SH-SY5Y (cell line): ENCODE results near the gene FGB.

Experiments used
- GATA2 ChIP-seq: IDR thresholded peaks from 2 replicates; pipeline ENCODE4 v1.6.1; 2011; ENCODE audit warnings: mild to moderate bottlenecking, low read depth, low read length
- GATA3 ChIP-seq: IDR thresholded peaks from 2 replicates; pipeline ENCODE4 v1.6.1; 2011; ENCODE audit warnings: low read depth, mild to moderate bottlenecking, low read length, moderate library complexity

- TF ChIP-seq GATA2 (no peak), GATA3 (no peak)
Observed at GRCh38 chr4:154583230-154583629, 20.4 kb downstream of the FGB start.
